Upper lobe of left lung (tissue), 4 donors: Measurements from ENCODE around the gene MAN2A1.

ENCODE experiments used
- CTCF ChIP-seq, 6 experiments: fragments of 450-650 bp in 4 of 6; fragments of 200-600 bp in 2 of 6; sonication (generic) in 2 of 6; IDR thresholded peaks; one replicate each; pipeline ENCODE4 v1.5.1; 2016 to 2019; ENCODE audit warnings: antibody characterized with exemption in 6 of 6
- EP300 ChIP-seq, 4 donors: sonication (generic); formaldehyde crosslinking; IDR thresholded peaks; one replicate each; pipeline ENCODE4 v1.5.1; 2017; ENCODE audit warnings: antibody characterized with exemption in 4 of 4, control low read depth in 2 of 4
- POLR2A ChIP-seq, 4 donors: fragments of 450-650 bp; IDR thresholded peaks; one replicate each; pipeline ENCODE4 v1.5.1; 2016 to 2017; ENCODE audit warnings: antibody characterized with exemption in 4 of 4, mild to moderate bottlenecking in 2 of 4

- no peak for TF ChIP-seq CTCF (IDR thresholded peaks at IDR 0.05)
- TF ChIP-seq POLR2A (IDR thresholded peaks at IDR 0.05): no peak
- no peak for TF ChIP-seq EP300 (IDR thresholded peaks at IDR 0.05)
These were observed 35.4 kb downstream of the MAN2A1 start for GRCh38 chr5:109725135-109725534.
